GM21528 (cell line): Measurements from ENCODE around the gene TM2D3.

Experiments
- ATAC-seq: cut with Tn5 transposase; IDR thresholded peaks from one replicate; pipeline ENCODE4 v1.9.1; 2021; ENCODE audit warnings: mild to moderate bottlenecking, moderate library complexity; ENCODE audit not compliant: unreplicated experiment, low FRiP score

Gene TM2D3

GRCh38 chr15:101625980-101626379, 26.2 kb downstream of the TM2D3 start:
- no peak for ATAC-seq

- no peak for ATAC-seq
These were observed 27.0 kb downstream of the TM2D3 start for GRCh38 chr15:101625184-101625583.

GRCh38 chr15:101623367-101624304, 28.5 kb downstream of the TM2D3 start:
- ATAC-seq = no peak

- ATAC-seq = no peak
These were observed 30.2 kb downstream of the TM2D3 start for GRCh38 chr15:101621961-101622360.

- ATAC-seq = no peak
These were observed 31.5 kb downstream of the TM2D3 start for GRCh38 chr15:101620671-101621070.

- no peak for ATAC-seq
These were observed 32.6 kb downstream of the TM2D3 start for GRCh38 chr15:101619615-101619865.

GRCh38 chr15:101618851-101619614, 33.1 kb downstream of the TM2D3 start:
- ATAC-seq = no peak

- no peak for ATAC-seq
These were observed 34.1 kb downstream of the TM2D3 start for GRCh38 chr15:101618076-101618475.

- ATAC-seq = no peak
These were observed 34.7 kb downstream of the TM2D3 start for GRCh38 chr15:101617390-101617965.

GRCh38 chr15:101615986-101616848, 36.0 kb downstream of the TM2D3 start:
- no peak for ATAC-seq

- no peak for ATAC-seq
These were observed 36.7 kb downstream of the TM2D3 start for GRCh38 chr15:101615414-101615985.

- ATAC-seq = no peak
These were observed 37.4 kb downstream of the TM2D3 start for GRCh38 chr15:101614761-101615160.

- ATAC-seq = no peak
These were observed 38.1 kb downstream of the TM2D3 start for GRCh38 chr15:101614001-101614585.

GRCh38 chr15:101613130-101614000, 38.8 kb downstream of the TM2D3 start:
- ATAC-seq = no peak

GRCh38 chr15:101612676-101613075, 39.5 kb downstream of the TM2D3 start:
- ATAC-seq = no peak

- ATAC-seq = no peak
These were observed 40.4 kb downstream of the TM2D3 start for GRCh38 chr15:101611580-101612299.

- no peak for ATAC-seq
These were observed 41.2 kb downstream of the TM2D3 start for GRCh38 chr15:101611007-101611406.

GRCh38 chr15:101610611-101611000, 41.6 kb downstream of the TM2D3 start:
- no peak for ATAC-seq
